GM10266 (cell line): ENCODE data around the gene TMEM212.

Source experiments
- DNase-seq: peaks from one replicate; pipeline ENCODE4 v3.0.0; 2012; ENCODE audit errors: extremely low spot score
- CTCF ChIP-seq: IDR thresholded peaks from 2 replicates; pipeline ENCODE4 v1.5.1; 2012; ENCODE audit warnings: mild to moderate bottlenecking, low read depth; ENCODE audit not compliant: control insufficient read depth, insufficient read depth; ENCODE audit errors: missing control alignments

Gene TMEM212

GRCh38 chr3:171835613-171836012, 7.5 kb upstream of the TMEM212 start:
- no peak for DNase-seq
- no peak for TF ChIP-seq CTCF

GRCh38 chr3:171836855-171837254, 6.3 kb upstream of the TMEM212 start:
- DNase-seq: no peak
- TF ChIP-seq CTCF: no peak

- DNase-seq: no peak
- TF ChIP-seq CTCF: no peak
Observed at GRCh38 chr3:171837698-171838097, 5.5 kb upstream of the TMEM212 start.

- no peak for TF ChIP-seq CTCF
- no peak for DNase-seq
Observed at GRCh38 chr3:171838218-171838720, 4.9 kb upstream of the TMEM212 start.

GRCh38 chr3:171839270-171839669, 3.9 kb upstream of the TMEM212 start:
- DNase-seq: no peak

GRCh38 chr3:171840445-171840810, 2.7 kb upstream of the TMEM212 start:
- TF ChIP-seq CTCF: no peak
- no peak for DNase-seq

More at GRCh38 chr3:171839270-171839669, 3.9 kb upstream of the TMEM212 start:
- TF ChIP-seq CTCF: no peak

- no peak for TF ChIP-seq CTCF
Observed at GRCh38 chr3:171840811-171841619, 2.1 kb upstream of the TMEM212 start.

More at GRCh38 chr3:171840811-171841619, 2.1 kb upstream of the TMEM212 start:
- no peak for DNase-seq
